GM23248 (cell line): Measurements from ENCODE around the gene CHST9. TPM values are rescaled to one million over a fixed set of nuclear protein-coding genes. Genes with fewer than 3 reads are reported as not detected.
"Not testable (repeated sequence)": the region's sequence is repeated elsewhere in the genome, so short reads cannot be mapped to it uniquely, and the experiment has no call there.

Experiments
- DNase-seq: peaks from one replicate; pipeline ENCODE4 v3.0.0-alpha.2; 2015
- H2AFZ ChIP-seq: fragments of 200-600 bp; sonication (generic); 2 replicates; pipeline ENCODE4 v1.6.1; 2016; ENCODE audit warnings: antibody characterized with exemption
- H3F3A ChIP-seq: fragments of 200-600 bp; sonication (generic); 2 replicates; pipeline ENCODE4 v1.6.1; 2016; ENCODE audit warnings: mild to moderate bottlenecking, antibody characterized with exemption, mixed run types; ENCODE audit not compliant: insufficient read depth
- H3K27ac ChIP-seq: fragments of 200-600 bp; sonication (generic); 2 replicates; pipeline ENCODE4 v1.5.1; 2016; ENCODE audit warnings: mild to moderate bottlenecking
- H3K27me3 ChIP-seq: fragments of 200-600 bp; sonication (generic); replicated peaks from 2 replicates; pipeline ENCODE4 v1.6.1; 2016; ENCODE audit warnings: mild to moderate bottlenecking; ENCODE audit not compliant: insufficient read depth
- H3K36me3 ChIP-seq: fragments of 200-600 bp; sonication (generic); 2 replicates; pipeline ENCODE4 v1.6.1; 2016; ENCODE audit warnings: low read depth, mild to moderate bottlenecking
- H3K4me1 ChIP-seq: fragments of 200-600 bp; sonication (generic); 2 replicates; pipeline ENCODE4 v1.6.1; 2016; ENCODE audit warnings: mild to moderate bottlenecking; ENCODE audit not compliant: insufficient read depth
- H3K4me2 ChIP-seq: fragments of 200-600 bp; sonication (generic); one replicate; pipeline ENCODE4 v1.6.1; 2016; ENCODE audit warnings: mild to moderate bottlenecking; ENCODE audit not compliant: unreplicated experiment
- H3K4me3 ChIP-seq: fragments of 200-600 bp; sonication (generic); 2 replicates; pipeline ENCODE4 v1.5.1; 2016; ENCODE audit warnings: mild to moderate bottlenecking
- H3K79me2 ChIP-seq: fragments of 200-600 bp; sonication (generic); 2 replicates; pipeline ENCODE4 v1.6.1; 2016; ENCODE audit warnings: mild to moderate bottlenecking; ENCODE audit not compliant: insufficient read depth
- H3K9ac ChIP-seq: fragments of 200-600 bp; sonication (generic); 2 replicates; pipeline ENCODE4 v1.6.1; 2016; ENCODE audit warnings: mild to moderate bottlenecking
- H3K9me2 ChIP-seq: fragments of 200-600 bp; sonication (generic); 2 replicates; pipeline ENCODE4 v1.6.1; 2016; ENCODE audit warnings: mixed run types, mild to moderate bottlenecking, moderate library complexity; ENCODE audit not compliant: insufficient read depth
- H3K9me3 ChIP-seq: fragments of 200-600 bp; sonication (generic); one replicate; pipeline ENCODE4 v1.6.1; 2017; ENCODE audit warnings: low read depth
- H4K20me1 ChIP-seq: fragments of 200-600 bp; sonication (generic); 2 replicates; pipeline ENCODE4 v1.6.0; 2016; ENCODE audit not compliant: insufficient read depth
- EZH2 ChIP-seq: fragments of 200-600 bp; sonication (generic); IDR thresholded peaks from 2 replicates; pipeline ENCODE4 v1.6.1; 2018; ENCODE audit warnings: antibody characterized with exemption, mild to moderate bottlenecking; ENCODE audit not compliant: insufficient read depth, poor library complexity, severe bottlenecking
- EZH2phosphoT487 ChIP-seq: fragments of 200-600 bp; sonication (generic); IDR thresholded peaks from 2 replicates; pipeline ENCODE4 v1.6.1; 2018; ENCODE audit warnings: antibody characterized with exemption, moderate library complexity, mild to moderate bottlenecking, low read depth; ENCODE audit not compliant: insufficient read depth
- WGBS, 2 experiments: methylation state at CpG; one replicate each; pipeline ENCODE4 v1.1.6; 2015 to 2017; ENCODE audit warnings: low lambda C conversion rate in 2 of 2, low coverage in 1 of 2; ENCODE audit errors: missing lambda C conversion rate in 2 of 2; 5-methylcytosine and 5-hydroxymethylcytosine counted together
- in situ Hi-C: fragments of 300-500 bp; cut with MboI; formaldehyde crosslinking; loops from 2 replicates; pipeline ENCODE4 v1.15.0; 2020
- polyA plus RNA-seq: library from polyadenylated mRNA; unstranded; fragments of >200 nt; fragmentation: Nextera tagmentation; extraction: Ambion mirVana; gene quantifications from 2 replicates; pipeline ENCODE4 v1.2.1, GENCODE V29; 2016
- total RNA-seq: library from RNA; depleted of rRNA; stranded (reverse); fragments of >200 nt; shearing (Covaris generic); gene quantifications from 2 replicates; pipeline ENCODE4 v1.2.3, GENCODE V29; 2014

Gene CHST9
- total and polyA plus RNA-seq, 2 experiments from 2014 or later = not detected

DNA sequence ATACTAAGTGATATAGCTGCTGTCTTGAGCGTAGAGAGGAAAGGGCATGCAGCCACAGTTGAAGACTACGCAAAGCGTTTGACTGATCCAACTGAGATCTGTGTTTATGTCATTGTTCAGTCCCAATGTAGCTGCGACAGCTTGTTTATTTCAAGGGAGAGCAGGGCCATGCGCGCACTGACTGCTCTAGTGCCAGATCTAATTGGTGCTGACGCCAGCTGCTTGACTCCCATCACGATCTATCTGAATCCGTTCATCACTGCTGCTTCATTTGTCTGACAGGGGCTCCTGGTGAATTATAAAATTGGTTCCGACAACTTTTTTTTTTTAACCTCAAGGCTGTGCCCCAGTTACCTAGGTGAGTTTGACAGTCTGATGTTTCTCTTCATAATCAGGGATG lies 75.7 kb downstream of the CHST9 start:
- H3K4me2 ChIP-seq = no peak overlapping the region

DNA sequence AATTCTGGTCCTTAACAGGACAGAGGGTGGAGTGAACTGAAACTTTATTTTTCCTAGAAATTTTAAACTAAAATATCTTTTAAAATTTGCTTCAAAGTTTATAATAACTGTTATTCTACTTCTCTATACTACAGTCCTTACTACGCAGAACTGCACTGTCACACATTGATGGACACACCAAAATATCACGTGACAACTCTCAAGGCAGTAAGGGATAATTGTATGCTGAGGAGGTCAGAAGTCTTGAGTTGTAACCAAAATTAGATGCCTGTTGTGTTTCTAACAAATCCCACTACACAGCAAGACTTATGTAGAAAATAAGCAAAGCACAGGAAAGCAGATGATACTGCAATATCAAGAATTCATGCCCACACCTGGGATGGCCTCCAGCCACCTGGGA lies 76.3 kb downstream of the CHST9 start:
- no peaks in the 10 kb centered on the region for H4K20me1 ChIP-seq
- no peak overlapping the region for H3K9ac ChIP-seq
- H3K79me2 ChIP-seq = no peaks in the 10 kb centered on the region
- no peaks in the 10 kb centered on the region for H3K4me1 ChIP-seq
- H3K36me3 ChIP-seq = no peaks in the 10 kb centered on the region
- no peaks in the 10 kb centered on the region for H3F3A ChIP-seq
- H2AFZ ChIP-seq = no peak overlapping the region
- H3K4me2 ChIP-seq = no peak overlapping the region
- H3K4me3 ChIP-seq = no peak overlapping the region
- H3K9me2 ChIP-seq = no peaks in the 10 kb centered on the region
- in situ Hi-C loops = no loop called here
- no peaks in the 10 kb centered on the region for H3K27me3 ChIP-seq
- no peak overlapping the region for H3K27ac ChIP-seq
- TF ChIP-seq EZH2 = no peak
- no peak for TF ChIP-seq EZH2phosphoT487
- WGBS, 2 experiments = 13 to 21% methylated on average over 2 of the region's 2 CpGs
- no peaks in the 10 kb centered on the region for H3K9me3 ChIP-seq
- DNase-seq = no peak

More for the DNA sequence above, 75.7 kb downstream of the CHST9 start:
- no peak for TF ChIP-seq EZH2
- no peak for TF ChIP-seq EZH2phosphoT487
- Histone ChIP-seq H3K27me3 (no peaks in the 10 kb centered on the region), H3K9me2 (no peaks in the 10 kb centered on the region), H4K20me1 (no peaks in the 10 kb centered on the region), H3K79me2 (no peaks in the 10 kb centered on the region), H3K9ac (no peak overlapping the region), H3K9me3 (no peaks in the 10 kb centered on the region), H3K4me3 (no peak overlapping the region), H2AFZ (no peak overlapping the region), H3K27ac (no peak overlapping the region), H3K4me1 (no peaks in the 10 kb centered on the region), H3F3A (no peaks in the 10 kb centered on the region), H3K36me3 (no peaks in the 10 kb centered on the region)
- in situ Hi-C loops = no loop called here
- no peak for DNase-seq
- 38 to 52% methylated on average over 10 of the region's 10 CpGs for WGBS, 2 experiments

DNA sequence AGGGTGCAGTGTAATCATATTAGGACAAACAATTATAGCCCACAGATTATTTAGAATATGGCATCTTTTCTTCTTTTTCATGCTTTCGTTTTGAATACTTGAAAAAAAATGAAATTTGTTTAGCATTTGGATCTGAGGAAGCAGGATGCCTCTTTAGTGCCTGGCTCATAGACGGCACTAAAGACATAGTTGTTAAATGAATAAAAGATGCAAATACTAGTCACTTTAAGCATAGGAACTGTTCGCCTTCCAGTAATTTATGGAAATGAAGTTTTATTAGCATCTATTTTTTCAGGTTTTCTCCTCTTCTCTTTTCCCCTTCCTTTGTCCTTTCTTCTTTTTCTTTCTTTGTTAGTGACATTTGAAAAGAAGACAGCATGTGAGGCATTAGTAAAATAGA lies 80.4 kb downstream of the CHST9 start:
- WGBS, 2 experiments = 7 to 14% methylated on average over 3 of the region's 3 CpGs
- TF ChIP-seq EZH2 (no peak), EZH2phosphoT487 (no peak)
- Histone ChIP-seq H4K20me1 (no peaks in the 10 kb centered on the region), H3K79me2 (no peaks in the 10 kb centered on the region), H2AFZ (no peak overlapping the region), H3K36me3 (no peaks in the 10 kb centered on the region), H3K27me3 (no peaks in the 10 kb centered on the region), H3K4me3 (no peak overlapping the region), H3F3A (no peaks in the 10 kb centered on the region), H3K9me3 (no peaks in the 10 kb centered on the region), H3K9me2 (no peaks in the 10 kb centered on the region), H3K4me2 (no peak overlapping the region), H3K4me1 (no peaks in the 10 kb centered on the region), H3K9ac (no peak overlapping the region), H3K27ac (no peak overlapping the region)
- in situ Hi-C loops = no loop called here
- DNase-seq = no peak

DNA sequence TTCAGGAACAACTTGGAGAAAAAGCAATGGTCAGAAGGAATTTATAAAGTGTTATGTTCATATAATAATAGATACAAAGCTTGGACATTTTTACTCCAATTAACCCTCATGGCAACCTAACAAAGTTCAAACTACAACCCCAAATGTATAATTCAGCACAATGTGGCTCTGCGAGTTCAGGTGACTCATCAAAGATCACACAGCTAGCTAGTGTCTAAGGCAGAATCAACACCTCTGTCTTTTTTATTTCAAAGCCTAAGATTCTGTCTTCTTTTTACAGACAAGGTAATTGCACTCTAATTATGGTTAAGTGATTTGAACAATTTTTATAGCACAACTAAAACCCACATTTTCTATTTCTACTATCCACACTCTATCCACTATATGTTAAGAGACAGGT lies 90.5 kb downstream of the CHST9 start:
- TF ChIP-seq EZH2phosphoT487 (no peak), EZH2 (no peak)
- DNase-seq = no peak
- H3K9me3 ChIP-seq = no peaks in the 10 kb centered on the region
- no peak overlapping the region for H2AFZ ChIP-seq
- 7 to 12% methylated on average over 1 of the region's 1 CpG for WGBS, 2 experiments
- no peaks in the 10 kb centered on the region for H3F3A ChIP-seq
- H3K4me1 ChIP-seq = no peaks in the 10 kb centered on the region
- no peaks in the 10 kb centered on the region for H4K20me1 ChIP-seq
- no peak overlapping the region for H3K9ac ChIP-seq
- H3K79me2 ChIP-seq = no peaks in the 10 kb centered on the region
- no peaks in the 10 kb centered on the region for H3K9me2 ChIP-seq
- H3K4me2 ChIP-seq = no peak overlapping the region
- H3K27me3 ChIP-seq = no peaks in the 10 kb centered on the region
- H3K4me3 ChIP-seq = no peak overlapping the region
- in situ Hi-C loops = no loop called here
- H3K36me3 ChIP-seq = no peaks in the 10 kb centered on the region
- H3K27ac ChIP-seq = no peak overlapping the region

DNA sequence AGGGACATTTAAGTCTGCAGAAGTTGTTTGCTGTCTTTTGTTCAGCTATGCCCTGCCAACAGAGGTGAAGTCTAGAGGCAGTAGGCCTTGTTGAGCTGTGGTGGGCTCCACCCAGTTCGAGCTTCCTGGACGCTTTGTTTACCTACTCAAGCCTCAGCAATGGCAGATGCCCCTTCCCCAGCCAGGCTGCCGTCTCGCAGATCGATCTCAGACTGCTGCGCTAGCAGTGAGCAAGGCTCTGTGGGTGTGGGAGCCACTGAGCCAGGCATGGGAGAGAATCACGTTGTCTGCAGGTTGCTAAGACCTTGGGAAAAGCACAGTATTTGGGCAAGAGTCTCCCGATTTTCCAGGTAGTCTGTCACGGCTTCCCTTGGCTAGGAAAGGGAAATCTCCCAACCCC lies 91.8 kb downstream of the CHST9 start:
- H3K4me1 ChIP-seq, H3K9ac ChIP-seq, DNase-seq, H4K20me1 ChIP-seq, H2AFZ ChIP-seq, H3K79me2 ChIP-seq, H3K9me2 ChIP-seq, H3K4me2 ChIP-seq, H3K27ac ChIP-seq, H3K27me3 ChIP-seq, in situ Hi-C loops, H3K4me3 ChIP-seq, H3K36me3 ChIP-seq, H3K9me3 ChIP-seq, H3F3A ChIP-seq: not testable (repeated sequence)
- WGBS, 2 experiments = 23 to 26% methylated on average over 9 of the region's 9 CpGs
